Body of pancreas (tissue), 4 donors: ENCODE data around the gene KCNAB2. TPM values are rescaled to one million over a fixed set of nuclear protein-coding genes. Genes with fewer than 3 reads are reported as not detected.

Source experiments
- ATAC-seq: fragments of 150-250 bp; one replicate; pipeline ENCODE4 v1.9.1; 2016
- DNase-seq, 4 donors: peaks; one replicate each; pipeline ENCODE4 v3.0.0-alpha.2; 2019
- H3K27ac ChIP-seq, 4 donors: fragments of 200-600 bp; sonication (generic); 1 replicate in 3 of 4; 2 replicates in 1 of 4; pipeline versions ENCODE4 v1.5.1 to v1.6.1; 2016 to 2019; ENCODE audit warnings: mild to moderate bottlenecking in 1 of 4, mixed read lengths in 1 of 4, moderate library complexity in 1 of 4
- H3K27me3 ChIP-seq, 2 donors: fragments of 200-600 bp; sonication (generic); one replicate each; pipeline ENCODE4 v1.6.0; 2016; ENCODE audit warnings: mild to moderate bottlenecking in 1 of 2
- H3K36me3 ChIP-seq, 2 donors: fragments of 200-600 bp; sonication (generic); replicated peaks in 1 of 2; 2 replicates each; pipeline ENCODE4 v1.5.1; 2016; ENCODE audit warnings: low read depth in 2 of 2; ENCODE audit not compliant: insufficient read depth in 1 of 2
- H3K4me1 ChIP-seq: fragments of 200-600 bp; sonication (generic); one replicate; pipeline ENCODE4 v1.6.0; 2016
- H3K4me3 ChIP-seq, 2 donors: fragments of 200-600 bp; sonication (generic); 1 replicate in 1 of 2; 2 replicates in 1 of 2; pipeline ENCODE4 v1.5.1; 2016 to 2019
- H3K9me3 ChIP-seq, 3 donors: fragments of 200-600 bp; sonication (generic); 1 replicate in 2 of 3; 2 replicates in 1 of 3; pipeline ENCODE4 v1.5.1; 2016
- CTCF ChIP-seq, 7 experiments: fragments of 450-650 bp in 4 of 7; fragments of 200-600 bp in 3 of 7; sonication (generic) in 3 of 7; IDR thresholded peaks; one replicate each; pipeline ENCODE4 v1.5.1; 2016 to 2019; ENCODE audit warnings: antibody characterized with exemption in 7 of 7
- POLR2A ChIP-seq, 3 donors: fragments of 450-650 bp; IDR thresholded peaks; one replicate each; pipeline ENCODE4 v1.6.1; 2016; ENCODE audit warnings: antibody characterized with exemption in 3 of 3, mild to moderate bottlenecking in 2 of 3
- WGBS, 2 donors: methylation state at CpG; one replicate each; pipeline ENCODE4 v1.1.5; 2017; 5-methylcytosine and 5-hydroxymethylcytosine counted together
- intact Hi-C: fragments of 100-400 bp; cut with DNase I; formaldehyde crosslinking; loops from one replicate; pipeline ENCODE4 v1.15.1; 2023
- total RNA-seq, 2 donors: library from RNA; depleted of rRNA; stranded (reverse); fragments of >200 nt; gene quantifications; one replicate each; pipeline ENCODE4 v1.1.0, GENCODE V29; 2016

Gene KCNAB2
- total RNA-seq, 2 donors from 2014 or later, result 4.6 to 7.0 TPM

- 68 to 81% methylated on average over 9 to 22 of the region's 28 CpGs for WGBS, 2 donors
- Histone ChIP-seq H3K27ac (no peak overlapping the region), H3K9me3 (no peaks in the 10 kb centered on the region), H3K4me3 (no peak overlapping the region), H3K36me3 (no peaks in the 10 kb centered on the region), H3K4me1 (no peaks in the 10 kb centered on the region), H3K27me3 (no peaks in the 10 kb centered on the region)
- ATAC-seq (no peak), DNase-seq (no peak)
- intact Hi-C loops, result no loop called here
- TF ChIP-seq POLR2A (IDR thresholded peaks at IDR 0.05), result no peak
- no peak for TF ChIP-seq CTCF (IDR thresholded peaks at IDR 0.05)
These were observed 19.6 kb downstream of the KCNAB2 start for GRCh38 chr1:6065093-6065858.

- TF ChIP-seq POLR2A (IDR thresholded peaks at IDR 0.05), result no peak
- TF ChIP-seq CTCF (IDR thresholded peaks at IDR 0.05), result no peak
- H3K4me3 ChIP-seq, result no peak overlapping the region
- intact Hi-C loops, result no loop called here
These were observed 21.0 kb downstream of the KCNAB2 start for GRCh38 chr1:6066680-6067079.

GRCh38 chr1:6068073-6068472 lies 22.4 kb downstream of the KCNAB2 start:
- Histone ChIP-seq H3K27ac (no peak overlapping the region), H3K27me3 (no peaks in the 10 kb centered on the region), H3K9me3 (no peaks in the 10 kb centered on the region), H3K36me3 (no peaks in the 10 kb centered on the region), H3K4me1 (no peaks in the 10 kb centered on the region), H3K4me3 (no peak overlapping the region)
- TF ChIP-seq CTCF (IDR thresholded peaks at IDR 0.05) (no peak), POLR2A (IDR thresholded peaks at IDR 0.05) (no peak)
- ATAC-seq, result no peak
- no peak for DNase-seq
- WGBS, 2 donors, result 78 to 80% methylated on average over 5 of the region's 5 CpGs
- intact Hi-C loops, result no loop called here

More at GRCh38 chr1:6066680-6067079, 21.0 kb downstream of the KCNAB2 start:
- ATAC-seq (no peak), DNase-seq (no peak)
- Histone ChIP-seq H3K36me3 (no peaks in the 10 kb centered on the region), H3K9me3 (no peaks in the 10 kb centered on the region), H3K4me1 (no peaks in the 10 kb centered on the region), H3K27ac (no peak overlapping the region), H3K27me3 (no peaks in the 10 kb centered on the region)
- WGBS, 2 donors, result 56 to 60% methylated on average over 6 to 8 of the region's 8 CpGs

GRCh38 chr1:6068932-6069331 lies 23.2 kb downstream of the KCNAB2 start:
- ATAC-seq (no peak), DNase-seq (no peak)
- H3K4me3 ChIP-seq, result no peak overlapping the region
- H3K27me3 ChIP-seq, result no peaks in the 10 kb centered on the region
- WGBS, 2 donors, result 71 to 100% methylated on average over 1 to 9 of the region's 9 CpGs
- no peaks in the 10 kb centered on the region for H3K4me1 ChIP-seq
- TF ChIP-seq POLR2A (IDR thresholded peaks at IDR 0.05), result no peak
- no peak for TF ChIP-seq CTCF (IDR thresholded peaks at IDR 0.05)
- intact Hi-C loops, result no loop called here
- no peaks in the 10 kb centered on the region for H3K36me3 ChIP-seq
- H3K27ac ChIP-seq, result no peak overlapping the region
- no peaks in the 10 kb centered on the region for H3K9me3 ChIP-seq

GRCh38 chr1:6069573-6069972 lies 23.9 kb downstream of the KCNAB2 start:
- no peaks in the 10 kb centered on the region for H3K4me1 ChIP-seq
- H3K36me3 ChIP-seq, result no peaks in the 10 kb centered on the region
- no peak for DNase-seq
- WGBS, 2 donors, result 76 to 77% methylated on average over 14 of the region's 14 CpGs
- intact Hi-C loops, result no loop called here
- H3K4me3 ChIP-seq, result no peak overlapping the region
- no peaks in the 10 kb centered on the region for H3K27me3 ChIP-seq
- TF ChIP-seq POLR2A (IDR thresholded peaks at IDR 0.05) (no peak), CTCF (IDR thresholded peaks at IDR 0.05) (no peak)
- ATAC-seq, result no peak
- no peak overlapping the region for H3K27ac ChIP-seq
- H3K9me3 ChIP-seq, result no peaks in the 10 kb centered on the region
